Measurements from ENCODE around the gene LINC00632.

LINC00632 gene

GRCh38 chrX:140766024-140766611 lies 56.6 kb downstream of the LINC00632 start:
- H3K4me3 ChIP-seq (ENCODE audit: low read depth in 1 of 2, low read length in 2 of 2): no peak overlapping the region
- no peak overlapping the region for H3K4me2 ChIP-seq (ENCODE audit: insufficient read depth, low read length)
- no peaks in the 10 kb centered on the region for H3K36me3 ChIP-seq (ENCODE audit: insufficient read depth, low read length)
- H3K79me2 ChIP-seq (ENCODE audit: insufficient read depth, low read length): no peaks in the 10 kb centered on the region
- H3K4me1 ChIP-seq (ENCODE audit: insufficient read depth, low read length): no peaks in the 10 kb centered on the region
- DNase-seq: peak; percentile 26
- H3K9me3 ChIP-seq (ENCODE audit: insufficient read depth, low read length, severe bottlenecking): no peaks in the 10 kb centered on the region
- H3K27ac ChIP-seq (ENCODE audit: low read length): no peak overlapping the region
- no peak overlapping the region for H2AFZ ChIP-seq (ENCODE audit: low read depth, low read length)
- no peak for ATAC-seq (ENCODE audit: insufficient read depth, low read depth)
- no peaks in the 10 kb centered on the region for H4K20me1 ChIP-seq (ENCODE audit: insufficient read depth, low read length)
- TF ChIP-seq, protein P1, sequence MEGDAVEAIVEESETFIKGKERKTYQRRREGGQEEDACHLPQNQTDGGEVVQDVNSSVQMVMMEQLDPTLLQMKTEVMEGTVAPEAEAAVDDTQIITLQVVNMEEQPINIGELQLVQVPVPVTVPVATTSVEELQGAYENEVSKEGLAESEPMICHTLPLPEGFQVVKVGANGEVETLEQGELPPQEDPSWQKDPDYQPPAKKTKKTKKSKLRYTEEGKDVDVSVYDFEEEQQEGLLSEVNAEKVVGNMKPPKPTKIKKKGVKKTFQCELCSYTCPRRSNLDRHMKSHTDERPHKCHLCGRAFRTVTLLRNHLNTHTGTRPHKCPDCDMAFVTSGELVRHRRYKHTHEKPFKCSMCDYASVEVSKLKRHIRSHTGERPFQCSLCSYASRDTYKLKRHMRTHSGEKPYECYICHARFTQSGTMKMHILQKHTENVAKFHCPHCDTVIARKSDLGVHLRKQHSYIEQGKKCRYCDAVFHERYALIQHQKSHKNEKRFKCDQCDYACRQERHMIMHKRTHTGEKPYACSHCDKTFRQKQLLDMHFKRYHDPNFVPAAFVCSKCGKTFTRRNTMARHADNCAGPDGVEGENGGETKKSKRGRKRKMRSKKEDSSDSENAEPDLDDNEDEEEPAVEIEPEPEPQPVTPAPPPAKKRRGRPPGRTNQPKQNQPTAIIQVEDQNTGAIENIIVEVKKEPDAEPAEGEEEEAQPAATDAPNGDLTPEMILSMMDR (IDR thresholded peaks at IDR 0.05; ENCODE audit: borderline replicate concordance, extremely low read depth, low read length, poor library complexity, severe bottlenecking): peak; percentile 77
- TF ChIP-seq EZH2 (IDR thresholded peaks at IDR 0.05; ENCODE audit: borderline replicate concordance, low read depth, low read length, severe bottlenecking): no peak
- H3K9ac ChIP-seq (ENCODE audit: low read depth, low read length): no peak overlapping the region
- no peaks in the 10 kb centered on the region for H3K27me3 ChIP-seq (ENCODE audit: insufficient read depth, low read length, poor library complexity)

DNA sequence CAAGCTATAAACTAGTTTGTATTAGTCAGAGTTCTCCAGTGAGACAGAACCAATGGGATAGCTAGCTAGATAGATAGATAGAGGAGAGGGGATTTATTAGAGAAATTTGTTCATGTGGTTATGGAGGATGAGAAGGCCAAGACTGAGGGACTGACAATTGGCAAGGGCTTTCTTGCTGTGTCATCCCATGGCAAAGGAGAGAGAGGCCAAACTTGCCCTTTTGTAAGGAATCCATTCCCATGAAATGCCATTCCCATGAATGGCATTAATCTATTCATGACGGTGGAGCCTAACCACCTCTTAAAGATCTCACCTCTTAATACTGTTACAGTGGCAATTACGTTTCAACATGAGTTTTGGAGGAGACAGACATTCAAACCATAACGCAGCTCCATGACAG lies 58.1 kb downstream of the LINC00632 start:
- ATAC-seq (ENCODE audit: insufficient read depth, low read depth) (no peak), DNase-seq (no peak)
- TF ChIP-seq, protein P1 (IDR thresholded peaks at IDR 0.05; ENCODE audit: borderline replicate concordance, extremely low read depth, low read length, poor library complexity, severe bottlenecking): no peak
- TF ChIP-seq EZH2 (IDR thresholded peaks at IDR 0.05; ENCODE audit: borderline replicate concordance, low read depth, low read length, severe bottlenecking): no peak
- no peaks in the 10 kb centered on the region for H3K4me1 ChIP-seq (ENCODE audit: insufficient read depth, low read length)
- H2AFZ ChIP-seq (ENCODE audit: low read depth, low read length): no peak overlapping the region
- H3K27ac ChIP-seq (ENCODE audit: low read length): no peak overlapping the region
- H3K79me2 ChIP-seq (ENCODE audit: insufficient read depth, low read length): no peaks in the 10 kb centered on the region
- H3K27me3 ChIP-seq (ENCODE audit: insufficient read depth, low read length, poor library complexity): no peaks in the 10 kb centered on the region
- H3K36me3 ChIP-seq (ENCODE audit: insufficient read depth, low read length): no peaks in the 10 kb centered on the region
- H3K4me3 ChIP-seq (ENCODE audit: low read depth in 1 of 2, low read length in 2 of 2): no peak overlapping the region
- no peaks in the 10 kb centered on the region for H3K9me3 ChIP-seq (ENCODE audit: insufficient read depth, low read length, severe bottlenecking)
- H4K20me1 ChIP-seq (ENCODE audit: insufficient read depth, low read length): no peaks in the 10 kb centered on the region
- H3K4me2 ChIP-seq (ENCODE audit: insufficient read depth, low read length): no peak overlapping the region
- no peak overlapping the region for H3K9ac ChIP-seq (ENCODE audit: low read depth, low read length)

DNA sequence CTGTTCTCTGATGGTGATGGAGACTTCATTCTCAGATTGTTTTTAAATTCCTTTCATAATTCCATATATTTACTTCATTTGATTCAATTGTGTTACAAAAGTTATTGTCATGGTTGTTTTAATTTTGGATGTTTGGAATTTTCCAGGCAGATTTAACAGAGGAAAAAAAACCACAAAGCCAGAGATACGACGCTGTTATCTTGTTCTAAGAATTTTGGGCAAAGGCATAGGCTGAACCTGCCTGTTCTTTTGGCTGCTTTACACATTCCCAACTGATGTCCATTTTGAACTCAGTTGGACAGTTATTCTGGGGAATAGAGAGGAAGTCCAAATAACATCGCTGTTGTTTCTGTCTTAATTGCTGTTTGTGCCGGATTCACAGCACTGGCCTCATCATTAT lies 65.7 kb downstream of the LINC00632 start:
- Histone ChIP-seq H3K9me3 (ENCODE audit: insufficient read depth, low read length, severe bottlenecking) (no peaks in the 10 kb centered on the region), H4K20me1 (ENCODE audit: insufficient read depth, low read length) (no peaks in the 10 kb centered on the region), H3K4me3 (ENCODE audit: low read depth in 1 of 2, low read length in 2 of 2) (no peak overlapping the region), H3K9ac (ENCODE audit: low read depth, low read length) (no peak overlapping the region), H2AFZ (ENCODE audit: low read depth, low read length) (no peak overlapping the region), H3K4me1 (ENCODE audit: insufficient read depth, low read length) (no peaks in the 10 kb centered on the region), H3K27me3 (ENCODE audit: insufficient read depth, low read length, poor library complexity) (no peaks in the 10 kb centered on the region), H3K79me2 (ENCODE audit: insufficient read depth, low read length) (no peaks in the 10 kb centered on the region), H3K36me3 (ENCODE audit: insufficient read depth, low read length) (no peaks in the 10 kb centered on the region), H3K27ac (ENCODE audit: low read length) (no peak overlapping the region), H3K4me2 (ENCODE audit: insufficient read depth, low read length) (no peak overlapping the region)
- DNase-seq (no peak), ATAC-seq (ENCODE audit: insufficient read depth, low read depth) (no peak)
- TF ChIP-seq EZH2 (IDR thresholded peaks at IDR 0.05; ENCODE audit: borderline replicate concordance, low read depth, low read length, severe bottlenecking): no peak
- TF ChIP-seq, protein P1 (IDR thresholded peaks at IDR 0.05; ENCODE audit: borderline replicate concordance, extremely low read depth, low read length, poor library complexity, severe bottlenecking): no peak

Data from DND-41 (cell line).